ENCODE data around the gene ABCD1. TPM values are rescaled to one million over a fixed set of nuclear protein-coding genes. Genes with fewer than 3 reads are reported as not detected.
"Not testable (repeated sequence)": the region's sequence is repeated elsewhere in the genome, so short reads cannot be mapped to it uniquely, and the experiment has no call there.

Gene ABCD1
- total RNA-seq, 4 donors from 2014 or later = 5.9 to 9.4 (median 7.4) TPM

DNA sequence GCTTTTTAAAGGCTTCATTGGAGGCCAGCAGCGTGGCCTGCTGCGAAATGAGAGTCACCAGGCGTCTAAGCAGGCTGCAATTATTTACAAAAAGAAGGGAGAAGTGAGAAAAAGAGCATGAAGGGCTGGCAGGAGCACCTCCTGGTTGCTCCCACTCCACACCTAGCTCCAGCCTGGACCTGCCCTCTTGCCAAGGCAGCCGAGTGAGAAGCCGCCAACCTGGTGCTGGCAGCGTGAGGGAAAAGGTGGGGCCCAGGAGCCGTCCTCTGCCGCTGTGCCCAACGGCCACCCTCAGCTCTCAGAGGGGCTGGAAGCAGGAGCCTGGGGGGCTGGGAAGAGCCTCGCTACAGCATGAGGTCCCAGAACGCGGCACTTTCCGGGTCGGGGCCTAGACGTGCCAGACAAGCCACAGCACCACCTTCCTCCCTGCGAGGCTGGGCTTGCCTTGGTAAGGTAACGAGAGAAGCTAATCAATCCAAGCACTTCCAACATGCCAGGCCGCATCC is 20.6 kb upstream of the ABCD1 start:
- peaks cover 48% of the 10 kb centered on the region for H3K4me1 ChIP-seq
- H3K27me3 ChIP-seq = no peaks in the 10 kb centered on the region
- TF ChIP-seq, protein P1, sequence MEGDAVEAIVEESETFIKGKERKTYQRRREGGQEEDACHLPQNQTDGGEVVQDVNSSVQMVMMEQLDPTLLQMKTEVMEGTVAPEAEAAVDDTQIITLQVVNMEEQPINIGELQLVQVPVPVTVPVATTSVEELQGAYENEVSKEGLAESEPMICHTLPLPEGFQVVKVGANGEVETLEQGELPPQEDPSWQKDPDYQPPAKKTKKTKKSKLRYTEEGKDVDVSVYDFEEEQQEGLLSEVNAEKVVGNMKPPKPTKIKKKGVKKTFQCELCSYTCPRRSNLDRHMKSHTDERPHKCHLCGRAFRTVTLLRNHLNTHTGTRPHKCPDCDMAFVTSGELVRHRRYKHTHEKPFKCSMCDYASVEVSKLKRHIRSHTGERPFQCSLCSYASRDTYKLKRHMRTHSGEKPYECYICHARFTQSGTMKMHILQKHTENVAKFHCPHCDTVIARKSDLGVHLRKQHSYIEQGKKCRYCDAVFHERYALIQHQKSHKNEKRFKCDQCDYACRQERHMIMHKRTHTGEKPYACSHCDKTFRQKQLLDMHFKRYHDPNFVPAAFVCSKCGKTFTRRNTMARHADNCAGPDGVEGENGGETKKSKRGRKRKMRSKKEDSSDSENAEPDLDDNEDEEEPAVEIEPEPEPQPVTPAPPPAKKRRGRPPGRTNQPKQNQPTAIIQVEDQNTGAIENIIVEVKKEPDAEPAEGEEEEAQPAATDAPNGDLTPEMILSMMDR (IDR thresholded peaks at IDR 0.05) = no peak
- TF ChIP-seq POLR2AphosphoS5 (IDR thresholded peaks at IDR 0.05) = no peak
- H3K9me3 ChIP-seq = no peaks in the 10 kb centered on the region
- WGBS = 69% methylated on average over 18 of the region's 18 CpGs
- H3K27ac ChIP-seq = peak overlapping the region; percentile 14
- peaks cover 9% of the 10 kb centered on the region for H3K36me3 ChIP-seq
- no peak for DNase-seq (ENCODE audit: low spot score in 2 of 2)
- no peak overlapping the region for H3K4me3 ChIP-seq

DNA sequence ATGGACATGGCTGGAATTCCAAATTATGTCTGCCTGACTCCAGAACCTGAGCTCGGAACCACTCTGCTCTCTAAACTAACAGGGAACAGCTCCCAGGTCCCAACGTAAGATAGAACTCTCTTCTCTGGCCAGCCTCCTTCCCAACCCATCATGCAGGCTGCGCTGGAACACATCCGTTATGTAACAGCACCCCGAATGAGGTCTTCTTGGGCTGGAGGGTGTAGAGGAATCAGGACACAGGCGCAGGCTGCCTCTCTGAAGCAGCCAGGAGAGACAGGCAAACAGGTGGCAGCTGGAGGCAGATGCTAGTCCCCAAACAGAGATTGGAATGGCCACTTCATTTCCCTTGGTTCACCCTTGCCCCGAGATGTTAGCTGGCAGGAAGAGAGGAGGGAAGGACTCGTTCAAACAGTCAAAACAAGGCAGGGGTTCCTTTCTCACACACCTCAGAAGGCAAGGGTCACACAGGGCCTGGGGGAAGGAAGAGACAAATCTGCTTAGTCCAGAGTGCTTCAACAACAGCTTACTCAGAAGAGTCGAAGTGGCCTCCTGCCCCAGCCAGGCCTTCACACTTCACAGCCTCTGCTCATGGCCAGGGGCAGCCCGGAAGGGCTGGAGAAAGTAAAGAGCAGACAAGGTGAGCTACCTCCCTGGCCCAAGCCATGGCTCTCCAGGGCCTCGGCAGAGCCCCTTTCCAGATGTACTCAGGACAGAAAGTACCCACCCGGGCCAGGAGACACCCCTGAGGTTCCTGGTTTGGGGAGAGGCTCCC is 19.8 kb upstream of the ABCD1 start:
- not testable (repeated sequence) for DNase-seq (ENCODE audit: low spot score in 2 of 2); H3K36me3 ChIP-seq; H3K27me3 ChIP-seq; H3K9me3 ChIP-seq; H3K4me3 ChIP-seq
- H3K4me1 ChIP-seq = peaks cover 46% of the 10 kb centered on the region
- 67% methylated on average over 12 of the region's 12 CpGs for WGBS
- H3K27ac ChIP-seq = peak overlapping the region; percentile 14

DNA sequence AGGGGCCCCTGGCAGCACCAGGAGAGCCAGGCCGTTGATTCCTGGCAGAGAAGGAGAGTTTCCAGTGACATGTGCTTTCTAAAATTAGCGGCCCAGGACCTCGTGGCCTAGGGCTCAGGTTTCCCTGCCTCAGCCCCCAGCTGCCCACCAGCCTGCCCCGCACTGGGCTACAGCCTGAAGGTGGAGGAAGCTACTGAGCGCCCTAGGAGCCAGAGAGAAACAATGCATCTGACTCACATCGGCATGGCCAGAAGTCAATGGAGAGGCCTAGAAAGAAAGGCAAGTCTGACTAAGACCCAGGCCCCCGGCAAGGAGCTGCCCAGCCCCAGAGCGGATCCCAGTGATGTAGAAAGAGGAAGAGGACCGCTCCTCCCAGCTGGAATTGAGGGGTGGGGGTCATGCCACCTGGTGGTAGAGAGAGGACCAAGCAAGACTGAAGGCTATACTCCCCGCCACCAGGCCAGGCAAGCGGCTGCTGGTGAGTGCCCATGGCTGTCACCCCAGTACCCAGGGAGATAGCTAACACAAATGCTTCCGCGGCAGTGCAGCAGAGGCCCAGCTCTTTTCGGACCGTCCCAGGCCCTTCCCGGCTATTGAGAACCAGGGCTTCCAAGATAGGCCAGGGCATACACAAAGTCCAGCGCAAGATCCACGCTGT is 19.1 kb upstream of the ABCD1 start:
- WGBS = 64% methylated on average over 14 of the region's 18 CpGs
- DNase-seq (ENCODE audit: low spot score in 2 of 2); H3K9me3 ChIP-seq; H3K27ac ChIP-seq; H3K27me3 ChIP-seq; H3K4me3 ChIP-seq: not testable (repeated sequence)
- peaks cover 40% of the 10 kb centered on the region for H3K4me1 ChIP-seq
- H3K36me3 ChIP-seq = peaks cover 13% of the 10 kb centered on the region

DNA sequence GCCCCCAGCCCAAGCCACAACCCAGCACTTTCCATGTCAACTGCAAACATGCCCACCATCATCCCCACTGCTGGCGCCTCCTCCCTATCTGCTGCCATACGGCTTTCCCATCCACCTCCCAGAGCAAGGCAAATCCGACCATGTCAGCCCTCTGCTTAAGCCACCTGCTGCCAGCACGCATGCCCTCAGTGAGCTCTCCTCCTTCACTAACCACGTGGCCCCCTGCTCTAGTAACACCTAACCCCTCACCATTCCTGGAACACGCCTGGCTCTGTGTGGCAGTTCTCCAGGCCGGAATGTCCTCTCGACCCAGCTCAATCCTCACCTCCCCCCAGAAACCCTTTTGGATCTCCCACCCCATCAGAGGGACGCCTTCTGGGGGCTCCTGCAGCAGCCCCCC is 17.9 kb upstream of the ABCD1 start:
- peaks cover 31% of the 10 kb centered on the region for H3K4me1 ChIP-seq
- no peak overlapping the region for H3K27ac ChIP-seq
- no peaks in the 10 kb centered on the region for H3K9me3 ChIP-seq
- H3K4me3 ChIP-seq = no peak overlapping the region
- peaks cover 11% of the 10 kb centered on the region for H3K36me3 ChIP-seq
- H3K27me3 ChIP-seq = no peaks in the 10 kb centered on the region
- TF ChIP-seq EP300 (IDR thresholded peaks at IDR 0.05) = no peak
- no peak for TF ChIP-seq POLR2A (IDR thresholded peaks at IDR 0.05)
- TF ChIP-seq, protein P1 (IDR thresholded peaks at IDR 0.05) = no peak
- TF ChIP-seq POLR2AphosphoS5 (IDR thresholded peaks at IDR 0.05) = no peak
- WGBS = 68% methylated on average over 9 of the region's 9 CpGs
- DNase-seq (ENCODE audit: low spot score in 2 of 2) = no peak

DNA sequence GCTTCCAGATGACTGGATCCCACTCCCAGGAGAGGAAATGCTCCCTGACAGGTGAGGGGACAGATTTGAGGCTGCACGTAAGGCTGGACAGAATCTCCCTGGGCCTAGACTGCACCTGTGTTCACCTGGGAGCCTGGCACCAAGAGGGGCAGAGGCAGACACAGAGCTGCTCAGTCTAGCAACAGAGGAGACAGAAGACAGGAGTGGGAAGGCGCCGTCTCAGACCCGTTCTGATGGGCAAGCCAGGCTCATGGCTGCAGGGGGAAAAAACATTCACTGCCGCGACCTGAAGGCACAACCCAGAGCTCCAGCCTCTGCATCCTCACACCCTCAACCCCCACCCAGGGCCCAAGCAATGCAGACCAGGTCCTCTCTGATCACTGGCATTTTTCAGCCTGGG is 17.2 kb upstream of the ABCD1 start:
- H3K4me1 ChIP-seq = peaks cover 31% of the 10 kb centered on the region
- peaks cover 11% of the 10 kb centered on the region for H3K36me3 ChIP-seq
- no peaks in the 10 kb centered on the region for H3K9me3 ChIP-seq
- no peak for DNase-seq (ENCODE audit: low spot score in 2 of 2)
- 83% methylated on average over 6 of the region's 6 CpGs for WGBS
- H3K27me3 ChIP-seq = no peaks in the 10 kb centered on the region
- no peak overlapping the region for H3K27ac ChIP-seq
- no peak overlapping the region for H3K4me3 ChIP-seq
- no peak for TF ChIP-seq EP300 (IDR thresholded peaks at IDR 0.05)
- TF ChIP-seq POLR2A (IDR thresholded peaks at IDR 0.05) = no peak
- TF ChIP-seq, protein P1 (IDR thresholded peaks at IDR 0.05) = no peak
- TF ChIP-seq POLR2AphosphoS5 (IDR thresholded peaks at IDR 0.05) = no peak

DNA sequence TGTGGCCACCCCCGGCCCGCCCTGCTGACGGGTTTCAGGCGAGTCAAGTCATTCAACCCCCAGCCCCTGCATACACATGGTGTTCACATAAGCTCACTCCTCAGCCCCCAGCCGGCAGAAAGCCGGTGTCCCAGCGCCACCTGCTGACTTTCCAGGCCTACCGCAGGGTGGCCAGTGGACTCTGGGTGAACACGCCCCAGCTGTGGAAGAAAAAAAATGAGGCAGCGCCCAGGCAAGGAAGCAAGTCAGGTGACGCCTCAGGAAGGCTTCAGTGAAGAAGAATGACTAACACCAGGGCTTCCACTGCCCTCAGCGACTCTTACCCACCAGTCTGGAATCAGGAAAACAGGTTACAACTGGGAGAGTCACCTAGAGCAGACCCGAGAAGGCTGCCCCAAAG is 16.2 kb upstream of the ABCD1 start:
- no peaks in the 10 kb centered on the region for H3K27me3 ChIP-seq
- no peak overlapping the region for H3K27ac ChIP-seq
- peaks cover 9% of the 10 kb centered on the region for H3K36me3 ChIP-seq
- peaks cover 23% of the 10 kb centered on the region for H3K4me1 ChIP-seq
- H3K4me3 ChIP-seq = no peak overlapping the region
- H3K9me3 ChIP-seq = no peaks in the 10 kb centered on the region
- WGBS = 28% methylated on average over 10 of the region's 13 CpGs
- no peak for TF ChIP-seq EP300 (IDR thresholded peaks at IDR 0.05)
- TF ChIP-seq, protein P1 (IDR thresholded peaks at IDR 0.05) = peak; percentile 42 to 62
- DNase-seq (ENCODE audit: low spot score in 2 of 2) = peak in 1 of 2 donors; percentile 85
